Hepatocyte (in vitro differentiated cells): ENCODE measurements around the gene SAMD4A. TPM values are rescaled to one million over a fixed set of nuclear protein-coding genes. Genes with fewer than 3 reads are reported as not detected.

ENCODE experiments used
- DNase-seq: peaks from one replicate; pipeline ENCODE4 v3.0.0-alpha.2; 2016; ENCODE audit warnings: low spot score
- H2AFZ ChIP-seq: fragments of 200-600 bp; sonication (generic); 2 replicates; pipeline ENCODE4 v1.6.0; 2016; ENCODE audit warnings: antibody characterized with exemption, mild to moderate bottlenecking
- H3K27ac ChIP-seq: fragments of 200-600 bp; sonication (generic); 2 replicates; pipeline ENCODE4 v1.5.1; 2016; ENCODE audit warnings: mild to moderate bottlenecking
- H3K27me3 ChIP-seq: fragments of 200-600 bp; sonication (generic); 2 replicates; pipeline ENCODE4 v1.6.1; 2016
- H3K36me3 ChIP-seq: fragments of 200-600 bp; sonication (generic); replicated peaks from 2 replicates; pipeline ENCODE4 v1.5.1; 2016; ENCODE audit warnings: low read depth; ENCODE audit not compliant: insufficient read depth
- H3K4me1 ChIP-seq: fragments of 200-600 bp; sonication (generic); 2 replicates; pipeline ENCODE4 v1.5.1; 2016; ENCODE audit warnings: mild to moderate bottlenecking, moderate library complexity; ENCODE audit not compliant: insufficient read depth
- H3K4me2 ChIP-seq: fragments of 200-600 bp; sonication (generic); 2 replicates; pipeline ENCODE4 v1.6.0; 2016
- H3K4me3 ChIP-seq: fragments of 200-600 bp; sonication (generic); 2 replicates; pipeline ENCODE4 v1.5.1; 2016; ENCODE audit warnings: mild to moderate bottlenecking
- H3K79me2 ChIP-seq: fragments of 200-600 bp; sonication (generic); 2 replicates; pipeline ENCODE4 v1.6.0; 2017; ENCODE audit warnings: mild to moderate bottlenecking
- H3K9me2 ChIP-seq: fragments of 200-600 bp; sonication (generic); replicated peaks from 2 replicates; pipeline ENCODE4 v1.6.0; 2017; ENCODE audit warnings: mild to moderate bottlenecking; ENCODE audit not compliant: insufficient read depth
- H3K9me3 ChIP-seq: fragments of 200-600 bp; sonication (generic); 2 replicates; pipeline ENCODE4 v1.5.1; 2016; ENCODE audit warnings: low read depth, mild to moderate bottlenecking
- H4K20me1 ChIP-seq: fragments of 200-600 bp; sonication (generic); 2 replicates; pipeline ENCODE4 v1.6.0; 2016; ENCODE audit warnings: mild to moderate bottlenecking; ENCODE audit not compliant: insufficient read depth, poor library complexity, severe bottlenecking
- CTCF ChIP-seq: fragments of 200-600 bp; sonication (generic); IDR thresholded peaks from 2 replicates; pipeline ENCODE4 v1.5.1; 2016; ENCODE audit warnings: antibody characterized with exemption, mild to moderate bottlenecking; ENCODE audit not compliant: poor library complexity
- EZH2 ChIP-seq: fragments of 200-600 bp; sonication (generic); IDR thresholded peaks from 2 replicates; pipeline ENCODE4 v1.6.1; 2016; ENCODE audit warnings: antibody characterized with exemption, mild to moderate bottlenecking, borderline replicate concordance
- EZH2phosphoT487 ChIP-seq: fragments of 200-600 bp; sonication (generic); IDR thresholded peaks from one replicate; pipeline ENCODE4 v1.6.1; 2018; ENCODE audit warnings: antibody characterized with exemption, mild to moderate bottlenecking, low read depth, moderate library complexity; ENCODE audit not compliant: unreplicated experiment, severe bottlenecking
- WGBS: methylation state at CpG from one replicate; pipeline ENCODE4 v1.1.6; 2016; ENCODE audit warnings: low lambda C conversion rate; ENCODE audit errors: missing lambda C conversion rate; 5-methylcytosine and 5-hydroxymethylcytosine counted together
- polyA plus RNA-seq: library from polyadenylated mRNA; unstranded; fragments of >200 nt; fragmentation: Nextera tagmentation; extraction: Ambion mirVana; gene quantifications from 2 replicates; pipeline ENCODE4 v1.2.1, GENCODE V29; 2016
- total RNA-seq: library from RNA; depleted of rRNA; stranded (reverse); fragments of >200 nt; gene quantifications from 2 replicates; pipeline ENCODE4 v1.2.3, GENCODE V29; 2014

The SAMD4A gene
- total and polyA plus RNA-seq, 2 experiments from 2014 or later: 10.5 to 15.7 TPM

GRCh38 chr14:54574528-54574927 is 7.6 kb downstream of the SAMD4A start:
- H4K20me1 ChIP-seq: peaks cover 14% of the 10 kb centered on the region

GRCh38 chr14:54577494-54577893 is 10.6 kb downstream of the SAMD4A start:
- peaks cover 11% of the 10 kb centered on the region for H4K20me1 ChIP-seq
- peaks cover 90% of the 10 kb centered on the region for H3K79me2 ChIP-seq
- H3K27ac ChIP-seq: peak overlapping the region; percentile 17

More at GRCh38 chr14:54574528-54574927, 7.6 kb downstream of the SAMD4A start:
- H3K36me3 ChIP-seq: no peaks in the 10 kb centered on the region
- TF ChIP-seq EZH2phosphoT487: no peak
- no peak for TF ChIP-seq CTCF
- TF ChIP-seq EZH2: no peak
- no peak overlapping the region for H3K4me3 ChIP-seq
- H2AFZ ChIP-seq: no peak overlapping the region
- peaks cover 19% of the 10 kb centered on the region for H3K4me1 ChIP-seq
- WGBS: 89% methylated on average over 6 of the region's 6 CpGs
- H3K9me2 ChIP-seq: no peaks in the 10 kb centered on the region
- no peak overlapping the region for H3K4me2 ChIP-seq
- no peaks in the 10 kb centered on the region for H3K9me3 ChIP-seq
- H3K79me2 ChIP-seq: peaks cover 92% of the 10 kb centered on the region
- no peaks in the 10 kb centered on the region for H3K27me3 ChIP-seq
- H3K27ac ChIP-seq: no peak overlapping the region
- DNase-seq: no peak

GRCh38 chr14:54577977-54578376 is 11.0 kb downstream of the SAMD4A start:
- H3K36me3 ChIP-seq: no peaks in the 10 kb centered on the region
- DNase-seq: peak; percentile 42
- H3K27ac ChIP-seq: peak overlapping the region; percentile 17
- H3K4me3 ChIP-seq: no peak overlapping the region
- peaks cover 10% of the 10 kb centered on the region for H3K4me1 ChIP-seq
- H4K20me1 ChIP-seq: peaks cover 11% of the 10 kb centered on the region
- H3K27me3 ChIP-seq: no peaks in the 10 kb centered on the region
- H3K9me3 ChIP-seq: no peaks in the 10 kb centered on the region
- H2AFZ ChIP-seq: no peak overlapping the region
- TF ChIP-seq EZH2 (no peak), EZH2phosphoT487 (no peak), CTCF (no peak)
- H3K4me2 ChIP-seq: no peak overlapping the region
- H3K9me2 ChIP-seq: no peaks in the 10 kb centered on the region
- peaks cover 90% of the 10 kb centered on the region for H3K79me2 ChIP-seq
- 47% methylated on average over 3 of the region's 3 CpGs for WGBS

More at GRCh38 chr14:54577494-54577893, 10.6 kb downstream of the SAMD4A start:
- no peak for DNase-seq
- H2AFZ ChIP-seq: no peak overlapping the region
- no peaks in the 10 kb centered on the region for H3K9me3 ChIP-seq
- 83% methylated on average over 6 of the region's 6 CpGs for WGBS
- no peaks in the 10 kb centered on the region for H3K36me3 ChIP-seq
- TF ChIP-seq CTCF (no peak), EZH2phosphoT487 (no peak), EZH2 (no peak)
- H3K4me1 ChIP-seq: peaks cover 10% of the 10 kb centered on the region
- H3K4me3 ChIP-seq: no peak overlapping the region
- no peak overlapping the region for H3K4me2 ChIP-seq
- H3K27me3 ChIP-seq: no peaks in the 10 kb centered on the region
- no peaks in the 10 kb centered on the region for H3K9me2 ChIP-seq
